SH-SY5Y (cell line): Measurements from ENCODE around the gene GSC.

Experiments used
- GATA2 ChIP-seq: IDR thresholded peaks from 2 replicates; pipeline ENCODE4 v1.6.1; 2011; ENCODE audit warnings: mild to moderate bottlenecking, low read depth, low read length
- GATA3 ChIP-seq: IDR thresholded peaks from 2 replicates; pipeline ENCODE4 v1.6.1; 2011; ENCODE audit warnings: low read depth, mild to moderate bottlenecking, low read length, moderate library complexity

The GSC gene

DNA sequence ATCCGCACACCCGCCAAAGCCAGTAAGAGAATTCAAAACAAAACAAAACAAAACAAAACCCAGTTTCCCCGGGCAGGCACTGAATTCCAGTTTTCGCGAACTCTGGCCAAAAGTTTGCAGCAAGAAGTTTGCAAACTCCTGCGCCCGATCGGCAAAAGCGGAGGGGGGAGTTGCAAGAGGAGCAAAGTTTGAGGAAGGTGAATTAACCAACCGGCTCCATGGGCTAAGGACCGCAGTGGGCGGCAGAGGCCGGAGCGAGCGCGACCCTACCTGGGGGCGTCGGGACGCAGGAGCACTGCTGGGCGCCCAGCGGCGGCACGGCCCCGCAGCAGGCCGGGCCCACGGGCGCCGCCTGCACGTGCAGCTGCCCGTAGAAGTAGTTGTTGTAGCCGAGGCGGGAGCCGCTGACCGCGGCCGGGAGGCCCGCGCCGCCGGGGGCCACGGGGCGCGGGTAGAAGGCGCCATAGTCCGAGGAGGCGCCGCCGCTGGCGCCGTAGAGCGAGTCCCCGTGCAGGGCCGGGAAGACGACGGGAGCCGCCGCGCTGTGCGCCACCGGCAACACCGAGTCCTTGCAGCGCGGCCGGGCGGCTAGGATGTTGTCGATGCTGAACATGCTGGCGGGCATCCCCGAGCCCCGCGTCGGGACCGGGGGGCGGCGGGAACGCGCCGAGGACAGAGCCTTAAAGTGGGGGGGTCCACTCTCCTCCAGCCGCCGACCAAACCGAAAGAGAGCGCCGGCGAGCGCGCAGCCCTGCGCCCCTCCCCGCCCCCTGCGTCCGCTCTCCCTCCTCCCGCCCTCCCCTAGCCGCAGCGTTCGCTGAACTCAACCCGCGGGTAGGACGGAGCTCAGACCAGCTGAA lies at the start of gene GSC:
Gene GSC, minus strand, starts transcription at position 723 of the 860 bp plus-strand sequence. Its CDS starts 98 bp downstream, at position 625.
- no peak for TF ChIP-seq GATA2

DNA sequence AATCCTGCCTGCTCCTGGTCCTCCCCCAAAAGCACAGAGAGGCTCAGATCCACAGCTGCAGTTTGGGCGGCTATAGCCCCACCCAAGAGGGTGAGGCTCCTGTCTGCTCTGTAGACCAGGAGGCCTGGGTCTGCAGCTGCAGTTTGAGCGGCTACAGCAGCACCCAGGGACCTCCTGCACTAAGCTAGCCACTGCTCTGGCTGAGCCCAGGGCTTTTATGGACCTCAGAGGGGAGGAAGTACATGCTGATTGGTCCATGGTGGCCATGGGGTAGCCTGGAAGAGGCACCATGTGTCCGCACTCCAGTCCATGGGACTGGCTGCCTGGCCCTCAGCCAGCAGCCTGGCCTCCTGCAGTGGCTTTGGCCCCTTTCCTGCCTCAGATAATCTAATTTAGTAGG lies 49.6 kb upstream of the GSC start:
- TF ChIP-seq GATA2 = no peak
- TF ChIP-seq GATA3 = no peak

DNA sequence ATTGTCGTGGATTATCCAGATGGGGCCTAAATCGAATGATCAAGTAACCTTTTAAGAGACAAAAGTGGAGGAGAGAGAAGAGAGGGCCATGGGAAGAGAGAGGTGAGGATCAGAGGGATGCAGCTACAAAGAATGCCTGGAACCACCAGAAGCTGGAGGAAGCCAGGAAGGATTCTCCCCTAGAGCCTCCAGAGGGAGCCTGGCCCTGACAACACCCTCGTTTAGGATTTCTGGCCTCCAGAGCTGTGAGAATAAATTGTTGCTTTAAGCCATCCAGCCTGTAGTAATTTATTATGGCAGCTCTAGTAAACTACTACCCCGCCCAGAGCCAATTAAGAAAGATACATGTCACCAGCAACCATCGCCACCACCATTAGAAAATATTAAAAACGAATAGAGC lies 46.2 kb upstream of the GSC start:
- TF ChIP-seq GATA2 (no peak), GATA3 (no peak)

DNA sequence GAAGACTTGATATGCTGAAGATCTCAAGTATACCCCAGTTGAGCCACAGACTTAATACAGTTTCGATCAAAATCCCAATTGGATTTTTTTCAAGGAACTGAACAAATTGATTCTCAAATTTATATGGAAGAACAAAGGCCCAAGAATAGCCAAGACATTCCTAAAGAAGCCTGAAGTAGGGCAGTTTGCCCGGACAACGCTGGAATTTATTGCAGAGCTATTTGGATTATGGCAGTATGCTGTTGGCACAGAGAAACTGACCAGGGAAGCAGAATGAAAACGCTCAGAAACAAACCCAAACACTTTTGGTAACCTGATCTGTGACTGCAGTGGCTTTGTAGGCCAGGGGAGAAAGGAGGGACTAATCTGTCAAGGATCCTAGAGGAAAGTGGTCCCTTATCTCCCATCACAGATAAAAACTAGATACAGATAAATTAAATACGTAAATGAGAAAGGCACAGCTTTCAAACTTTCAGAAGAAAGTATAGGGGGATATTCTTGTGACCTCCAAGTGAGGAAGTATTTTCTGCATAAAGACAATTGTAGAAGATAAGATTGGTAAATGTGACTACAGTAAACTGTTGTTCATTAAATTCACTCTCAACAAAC lies 35.9 kb upstream of the GSC start:
- TF ChIP-seq GATA2 (no peak), GATA3 (no peak)

DNA sequence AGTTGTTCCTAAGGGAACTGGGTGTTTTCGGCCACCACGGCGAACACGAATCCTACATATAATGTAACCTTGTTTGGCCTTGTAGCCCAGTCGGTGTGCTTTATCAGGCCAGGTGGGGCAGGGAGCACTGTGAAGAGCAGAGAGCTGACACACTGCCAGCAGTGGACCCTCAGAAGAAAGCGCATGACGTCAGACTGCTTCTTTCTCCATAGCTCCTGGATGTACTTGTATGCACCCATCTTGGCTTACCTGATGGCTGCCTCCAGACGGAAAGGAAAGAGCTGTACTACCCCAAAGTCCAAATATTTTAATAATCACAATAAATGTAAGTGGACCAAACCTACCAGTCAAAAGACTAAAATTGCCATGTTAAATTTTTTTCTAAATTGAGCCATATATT lies 31.3 kb upstream of the GSC start:
- no peak for TF ChIP-seq GATA2
- no peak for TF ChIP-seq GATA3

DNA sequence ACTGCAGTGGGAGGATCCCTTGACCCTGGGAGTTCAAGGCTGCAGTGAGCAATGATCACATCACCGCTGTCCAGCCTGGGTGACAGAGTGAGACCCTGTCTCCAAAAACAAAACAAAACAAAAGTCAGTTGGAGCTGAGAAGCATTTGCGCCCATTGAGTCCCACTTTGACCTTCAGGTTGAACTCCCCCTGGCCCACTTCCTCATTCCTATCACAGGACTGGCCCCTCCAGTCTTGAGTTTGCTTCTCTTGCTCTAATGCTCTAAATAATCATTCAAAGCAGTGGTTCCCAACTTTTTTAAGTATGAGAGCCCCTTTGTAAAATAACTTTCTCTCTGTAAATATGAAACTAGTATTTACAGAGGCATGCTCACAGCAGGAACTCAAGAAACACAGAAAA lies 28.0 kb upstream of the GSC start:
- no peak for TF ChIP-seq GATA2
- TF ChIP-seq GATA3 = no peak

DNA sequence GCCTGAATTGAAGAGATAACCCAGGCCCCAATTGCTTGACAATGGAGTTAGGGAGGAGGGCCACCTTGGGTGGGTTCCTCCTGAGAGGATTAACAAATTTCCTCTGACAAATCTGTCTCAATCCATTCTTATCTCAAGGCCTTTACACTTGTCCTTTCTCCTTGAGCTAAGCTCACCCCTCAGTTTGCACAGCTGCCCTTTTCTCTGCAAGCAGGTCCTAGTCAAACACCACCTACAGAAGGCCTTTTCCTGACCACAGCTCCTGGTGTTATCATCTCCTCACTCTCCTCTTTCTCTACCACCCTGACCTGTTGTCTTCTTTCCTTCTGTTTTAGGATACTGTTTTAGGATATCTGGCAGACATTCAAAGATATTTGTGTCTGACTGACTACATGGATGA lies 26.4 kb upstream of the GSC start:
- TF ChIP-seq GATA3 (no peak), GATA2 (no peak)

DNA sequence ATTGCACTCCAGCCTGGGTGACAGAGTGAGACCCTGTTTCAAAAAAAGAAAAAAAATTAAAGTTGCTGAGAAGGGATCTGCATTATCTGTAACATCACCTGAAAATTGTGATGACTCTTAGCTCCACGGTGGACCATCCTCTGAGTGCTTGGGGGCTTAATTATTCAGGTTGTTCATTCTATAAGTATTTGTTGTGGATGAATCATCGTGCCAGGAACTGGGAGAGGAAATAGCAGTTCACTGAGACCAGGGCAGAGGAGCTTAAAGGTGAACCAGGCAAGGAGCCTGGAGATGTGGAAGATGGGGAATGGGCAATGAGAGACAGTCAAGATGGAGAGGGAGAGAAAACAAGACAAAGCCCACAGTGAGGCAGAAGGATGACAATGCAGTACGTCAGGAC lies 25.5 kb upstream of the GSC start:
- no peak for TF ChIP-seq GATA3
- no peak for TF ChIP-seq GATA2

DNA sequence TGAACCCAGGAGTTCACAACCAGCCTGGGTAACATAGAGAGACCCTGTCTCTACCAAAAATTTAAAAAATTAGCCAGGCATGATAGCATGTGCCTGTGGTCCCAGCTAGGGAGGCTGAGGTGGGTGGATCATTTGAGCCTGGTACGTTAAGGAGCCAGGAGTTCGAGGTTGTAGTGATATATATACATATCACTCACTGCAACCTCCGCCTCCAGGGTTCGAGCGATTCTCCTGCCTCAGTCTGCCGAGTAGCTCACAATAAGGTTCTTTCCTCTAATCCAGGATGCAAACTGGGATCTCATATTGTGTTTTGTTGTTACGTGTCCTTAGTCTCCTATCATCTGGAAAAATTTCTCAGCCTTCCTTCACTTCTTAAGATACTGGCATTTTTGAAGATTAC lies 24.0 kb upstream of the GSC start:
- TF ChIP-seq GATA3 (no peak), GATA2 (no peak)

DNA sequence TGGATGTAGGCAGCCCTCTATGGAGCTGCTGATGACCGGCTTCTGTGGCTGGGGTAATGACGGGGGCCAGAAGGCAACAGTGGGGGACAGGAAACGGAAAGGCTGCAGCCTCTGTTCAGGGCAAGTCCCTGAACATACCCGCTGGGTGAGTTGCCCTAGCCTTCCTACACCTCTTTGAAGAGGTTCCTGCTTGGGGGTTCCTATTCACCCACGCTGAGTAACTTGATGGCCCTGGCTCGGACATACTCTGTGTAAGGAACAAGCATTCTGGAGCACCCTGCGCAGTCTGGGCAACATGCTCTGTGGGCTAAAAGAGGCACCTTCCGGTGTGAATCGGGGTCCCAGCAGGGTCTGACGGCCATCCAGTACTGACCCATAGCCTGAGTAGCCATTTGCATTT lies 17.7 kb upstream of the GSC start:
- no peak for TF ChIP-seq GATA2
- no peak for TF ChIP-seq GATA3

DNA sequence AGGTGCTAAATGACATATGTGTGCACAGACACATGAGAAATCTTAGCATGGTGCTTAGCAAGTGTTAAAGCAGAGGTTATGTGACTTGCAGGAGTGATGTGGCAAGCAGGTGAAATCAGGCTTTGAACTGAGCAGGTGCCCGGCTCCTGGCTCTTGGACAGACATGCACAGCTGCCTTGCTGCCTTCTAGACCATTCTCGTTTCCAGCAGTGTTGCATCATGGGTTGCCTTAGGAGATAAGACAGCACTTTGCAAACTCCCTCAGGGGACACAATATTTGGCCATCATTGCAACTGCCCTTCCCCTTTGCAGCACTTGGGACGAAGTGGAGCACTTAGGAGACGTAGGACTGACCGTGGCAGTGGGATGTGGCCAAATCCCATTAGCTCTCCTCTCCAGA lies 17.2 kb upstream of the GSC start:
- TF ChIP-seq GATA3 (no peak), GATA2 (no peak)

DNA sequence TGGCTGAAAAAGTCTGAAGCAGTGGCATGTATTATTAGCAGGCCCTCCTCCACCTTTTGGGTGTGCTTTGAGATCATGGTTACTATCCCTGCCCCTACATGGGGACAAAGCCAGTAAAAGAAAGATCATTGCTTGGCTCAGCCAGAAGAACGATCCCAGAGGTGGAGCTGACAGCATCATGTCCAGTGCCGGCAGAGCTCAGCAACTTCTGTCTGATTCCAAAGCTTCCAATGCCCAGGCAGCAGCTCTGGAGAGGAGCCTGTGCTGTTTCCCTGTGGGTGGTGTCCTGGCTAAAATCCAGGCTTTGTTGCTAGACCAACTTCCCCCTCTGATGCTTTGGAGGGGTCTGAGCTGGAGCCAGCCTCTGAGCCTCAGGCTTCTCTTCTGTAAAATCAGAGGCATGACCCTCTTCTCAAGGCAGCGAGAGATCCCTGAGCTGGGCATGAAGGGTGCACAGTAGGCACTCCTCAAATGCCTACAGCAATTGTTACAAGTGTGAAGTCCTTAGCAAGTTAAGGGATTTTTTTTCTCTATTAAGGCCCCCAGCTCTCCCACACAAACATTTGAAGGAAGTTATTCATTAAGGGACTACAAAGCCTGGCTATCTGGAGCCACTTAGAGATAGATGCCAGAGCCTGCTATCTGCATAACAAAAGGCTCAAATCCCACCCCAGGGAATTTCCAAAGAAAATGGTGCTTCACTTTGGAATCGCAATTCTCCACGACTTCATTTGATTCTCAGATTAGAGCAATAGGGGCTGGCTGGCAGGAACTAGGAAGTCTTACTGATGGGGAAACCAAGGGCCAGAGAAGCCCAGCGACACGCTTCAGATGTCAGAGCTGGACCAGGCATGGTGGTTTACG lies 10.9 kb upstream of the GSC start:
- TF ChIP-seq GATA3 = no peak

DNA sequence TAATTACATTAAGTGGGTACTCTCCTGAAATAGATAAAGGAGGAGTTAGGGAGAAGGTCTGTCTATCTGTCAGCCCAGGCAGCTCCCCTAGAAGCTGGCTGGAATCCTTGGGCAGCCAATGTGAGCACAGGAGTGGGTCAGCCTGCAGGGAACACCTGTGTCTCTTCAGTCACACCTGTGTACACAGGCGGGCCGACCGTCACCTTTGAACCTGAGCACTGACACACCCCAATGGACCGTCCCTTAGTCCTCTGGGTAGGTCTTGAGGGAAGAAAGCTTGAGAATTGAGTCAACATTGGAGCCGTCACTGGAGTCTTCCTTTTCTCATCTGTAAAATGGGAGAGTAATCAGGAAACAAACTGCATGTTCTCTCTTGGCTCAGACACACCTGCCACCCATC lies 9.8 kb upstream of the GSC start:
- TF ChIP-seq GATA2 (no peak), GATA3 (no peak)

DNA sequence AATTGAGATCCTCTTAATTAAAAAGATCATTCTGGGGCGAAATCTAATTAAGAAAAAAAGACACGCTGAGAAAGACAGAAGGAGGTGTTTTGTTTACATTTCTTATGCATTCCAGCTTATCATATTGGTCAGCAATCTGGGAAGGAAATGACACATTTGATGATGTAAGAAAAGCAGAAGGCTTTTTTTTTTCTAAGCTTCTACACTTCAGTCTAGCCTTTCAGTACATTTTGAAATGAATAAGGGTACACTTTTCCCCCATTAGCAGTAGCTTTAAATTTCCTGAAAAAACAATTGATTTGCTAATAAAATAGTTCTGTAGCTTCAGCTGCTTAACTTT lies 5.9 kb upstream of the GSC start:
- TF ChIP-seq GATA3 (no peak), GATA2 (no peak)
